Occipital lobe (tissue), 2 donors: ENCODE results near the gene PPOX. TPM values are rescaled to one million over a fixed set of nuclear protein-coding genes. Genes with fewer than 3 reads are reported as not detected.

ENCODE experiments used
- DNase-seq: peaks from one replicate; lab custom pipeline; 2025; lab: John Stamatoyannopoulos, UW
- total RNA-seq: library from RNA; depleted of rRNA; stranded (reverse); fragments of >200 nt; gene quantifications from one replicate; pipeline ENCODE4 v1.2.3, GENCODE V29; 2014

The PPOX gene
- total RNA-seq, 1 donor from 2014 or later, result 25.4 TPM

- DNase-seq, result no peak
Measured at GRCh38 chr1:161153176-161153575, 13.1 kb upstream of the PPOX start.

- peak; percentile 73 for DNase-seq
Measured at GRCh38 chr1:161153682-161154337, 12.4 kb upstream of the PPOX start, which contains the start of gene UFC1. Gene UFC1 (plus strand): TSS chr1:161153978. CDS start chr1:161153998, 20 bp downstream.

GRCh38 chr1:161157867-161158266 is 8.4 kb upstream of the PPOX start:
- no peak for DNase-seq

- DNase-seq, result no peak
Measured at GRCh38 chr1:161158316-161159010, 7.8 kb upstream of the PPOX start.

GRCh38 chr1:161159087-161159912 is 6.9 kb upstream of the PPOX start, which contains the start of gene USP21:
Gene USP21 (plus strand): TSS chr1:161159500. CDS start chr1:161160641, 1,141 bp downstream.
- DNase-seq, result peak; percentile 83

- no peak for DNase-seq
Measured at GRCh38 chr1:161159913-161160243, 6.3 kb upstream of the PPOX start.

GRCh38 chr1:161160671-161161145 is 5.5 kb upstream of the PPOX start:
- DNase-seq, result no peak

GRCh38 chr1:161161652-161162051 is 4.6 kb upstream of the PPOX start:
- DNase-seq, result no peak

GRCh38 chr1:161162052-161162451 is 4.2 kb upstream of the PPOX start:
- DNase-seq, result no peak

GRCh38 chr1:161162806-161163205 is 3.4 kb upstream of the PPOX start:
- DNase-seq, result no peak

GRCh38 chr1:161163793-161164192 is 2.4 kb upstream of the PPOX start:
- DNase-seq, result no peak

- no peak for DNase-seq
Measured at GRCh38 chr1:161164901-161165610, 1.2 kb upstream of the PPOX start.

- DNase-seq, result no peak
Measured at GRCh38 chr1:161166669-161167548, 683 bp downstream of the PPOX start.

- DNase-seq, result no peak
Measured at GRCh38 chr1:161168906-161169305, 2.7 kb downstream of the PPOX start.

- DNase-seq, result no peak
Measured at GRCh38 chr1:161171191-161171590, 5.0 kb downstream of the PPOX start.

GRCh38 chr1:161171696-161172095 is 5.5 kb downstream of the PPOX start:
- DNase-seq, result no peak

GRCh38 chr1:161172349-161172748 is 6.1 kb downstream of the PPOX start:
- DNase-seq, result no peak

GRCh38 chr1:161172776-161173376 is 6.7 kb downstream of the PPOX start:
- no peak for DNase-seq

GRCh38 chr1:161173711-161174110 is 7.5 kb downstream of the PPOX start:
- DNase-seq, result no peak

GRCh38 chr1:161174911-161175310 is 8.7 kb downstream of the PPOX start:
- no peak for DNase-seq
